HG03103 (cell line): Measurements from ENCODE around the gene MARCHF9.
"Not testable (repeated sequence)": the region's sequence is repeated elsewhere in the genome, so short reads cannot be mapped to it uniquely, and the experiment has no call there.

ENCODE experiments used
- ATAC-seq: cut with Tn5 transposase; IDR thresholded peaks from one replicate; pipeline ENCODE4 v1.9.1; 2021; ENCODE audit warnings: low read depth; ENCODE audit not compliant: unreplicated experiment

Gene MARCHF9

GRCh38 chr12:57766464-57767304, 11.8 kb downstream of the MARCHF9 start, which contains the start of gene CYP27B1:
TSS of gene CYP27B1 (minus strand) at chr12:57767078. CDS start at chr12:57767041, 37 bp downstream.
- ATAC-seq: no peak

DNA sequence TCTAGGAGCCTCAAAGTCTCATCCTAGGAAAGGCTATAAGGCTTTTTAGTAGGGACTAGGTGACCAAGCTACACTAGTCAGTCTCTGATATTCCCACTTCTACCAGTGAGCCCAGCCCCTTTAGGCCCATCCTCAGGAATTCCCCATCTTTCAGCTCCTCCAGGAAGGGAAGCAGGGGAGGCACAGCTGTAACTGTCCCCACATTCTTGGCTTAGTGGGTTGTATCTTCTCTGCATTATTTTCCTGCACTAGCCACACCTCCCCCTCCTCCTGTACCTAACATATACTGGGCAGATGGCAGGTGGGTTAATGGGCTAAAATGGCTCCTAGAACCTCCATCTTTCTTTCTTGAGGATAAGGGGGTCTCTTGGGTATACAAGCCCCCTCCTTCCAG, 12.4 kb downstream of the MARCHF9 start:
- ATAC-seq: no peak

DNA sequence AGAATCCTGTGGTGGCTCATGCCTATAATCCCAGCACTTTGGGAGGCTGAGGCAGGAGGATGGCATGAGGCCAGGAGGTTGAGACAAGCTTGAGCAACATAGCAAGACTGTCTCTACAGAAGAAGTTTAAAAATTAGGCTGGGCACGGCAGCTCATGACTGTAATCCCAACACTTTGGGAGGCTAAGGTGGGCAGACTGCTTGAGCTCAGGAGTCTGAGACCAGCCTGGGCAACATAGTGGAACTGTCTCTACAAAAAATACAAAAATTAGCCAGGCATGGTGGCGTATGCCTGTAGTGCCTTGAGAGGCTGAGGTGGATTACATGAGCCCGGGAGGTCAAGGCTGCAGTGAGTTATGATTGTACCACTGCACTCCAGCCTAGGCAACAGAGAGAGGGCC, 13.0 kb downstream of the MARCHF9 start:
- no peak for ATAC-seq

DNA sequence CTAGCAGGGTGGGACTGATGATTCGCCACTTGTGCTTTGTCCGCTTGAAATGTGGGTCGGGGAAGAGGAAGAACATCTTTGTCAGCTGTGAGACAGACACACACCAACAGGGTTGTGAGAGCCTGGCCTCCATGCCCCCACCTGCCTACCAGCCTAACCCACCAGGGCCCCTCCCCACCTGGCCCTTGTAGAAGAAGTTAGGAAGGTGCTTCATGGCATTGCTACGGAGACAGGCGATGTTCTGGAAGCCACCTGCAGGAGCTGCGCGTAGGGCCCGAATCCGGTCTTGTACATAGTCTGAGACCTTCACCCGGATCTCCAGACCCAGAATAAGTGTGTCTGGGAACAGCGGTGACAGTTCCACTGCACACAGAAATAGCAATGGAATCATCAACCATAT, 14.7 kb downstream of the MARCHF9 start:
- ATAC-seq: no peak

DNA sequence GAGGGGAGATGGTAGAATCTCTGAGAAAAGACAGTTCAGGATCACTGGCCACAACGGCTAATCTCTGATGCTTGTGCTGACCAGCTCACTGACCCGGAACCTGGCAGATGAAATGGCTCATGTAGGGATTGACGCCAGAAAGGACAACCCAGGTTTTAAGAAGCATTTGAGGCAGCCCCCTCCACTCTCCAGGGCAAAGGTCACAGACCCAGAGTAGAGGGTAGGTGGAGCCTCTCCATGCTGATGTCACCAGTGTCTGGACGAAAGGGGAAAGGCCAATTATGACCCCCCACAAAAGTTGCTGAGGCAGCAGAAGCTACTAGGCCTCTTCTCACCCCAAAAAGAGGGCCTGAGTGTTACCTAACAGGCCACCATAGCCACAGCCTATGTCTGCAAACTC, 15.8 kb downstream of the MARCHF9 start:
- ATAC-seq: no peak

GRCh38 chr12:57771236-57771872, 16.5 kb downstream of the MARCHF9 start:
- ATAC-seq: peak; percentile 60

DNA sequence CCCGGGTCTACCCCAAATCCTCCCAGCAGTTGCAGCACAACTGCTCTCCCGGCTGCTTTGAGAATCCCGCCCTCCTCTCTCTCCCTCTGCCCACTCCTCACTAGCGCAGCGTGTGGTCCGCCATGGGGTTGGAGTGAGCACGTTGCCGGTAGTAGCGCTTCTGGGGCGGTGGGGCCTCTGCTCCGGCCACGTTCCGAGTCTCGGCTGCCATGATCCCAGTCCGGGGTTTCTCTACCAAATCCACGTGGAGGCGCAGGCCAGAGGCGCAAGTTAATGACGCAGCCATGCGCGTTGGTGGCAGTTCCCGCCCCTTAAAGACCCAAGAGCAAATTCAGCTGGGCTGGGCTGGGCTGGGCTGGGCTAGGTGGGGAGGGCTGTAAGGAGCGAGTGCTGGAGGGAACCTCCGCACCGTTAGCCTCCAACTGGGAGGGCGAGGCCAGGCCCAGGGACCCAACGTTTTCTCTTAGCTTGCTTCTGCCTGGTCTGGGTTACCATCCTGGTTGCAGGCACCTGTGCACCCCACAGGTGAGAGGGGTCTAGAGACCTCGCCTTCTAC, 17.0 kb downstream of the MARCHF9 start, which contains the start of gene METTL1:
TSS of gene METTL1 (minus strand) at position 233 of the 556 bp plus-strand sequence. CDS start at position 211, 22 bp downstream.
- peak; percentile 75 for ATAC-seq

DNA sequence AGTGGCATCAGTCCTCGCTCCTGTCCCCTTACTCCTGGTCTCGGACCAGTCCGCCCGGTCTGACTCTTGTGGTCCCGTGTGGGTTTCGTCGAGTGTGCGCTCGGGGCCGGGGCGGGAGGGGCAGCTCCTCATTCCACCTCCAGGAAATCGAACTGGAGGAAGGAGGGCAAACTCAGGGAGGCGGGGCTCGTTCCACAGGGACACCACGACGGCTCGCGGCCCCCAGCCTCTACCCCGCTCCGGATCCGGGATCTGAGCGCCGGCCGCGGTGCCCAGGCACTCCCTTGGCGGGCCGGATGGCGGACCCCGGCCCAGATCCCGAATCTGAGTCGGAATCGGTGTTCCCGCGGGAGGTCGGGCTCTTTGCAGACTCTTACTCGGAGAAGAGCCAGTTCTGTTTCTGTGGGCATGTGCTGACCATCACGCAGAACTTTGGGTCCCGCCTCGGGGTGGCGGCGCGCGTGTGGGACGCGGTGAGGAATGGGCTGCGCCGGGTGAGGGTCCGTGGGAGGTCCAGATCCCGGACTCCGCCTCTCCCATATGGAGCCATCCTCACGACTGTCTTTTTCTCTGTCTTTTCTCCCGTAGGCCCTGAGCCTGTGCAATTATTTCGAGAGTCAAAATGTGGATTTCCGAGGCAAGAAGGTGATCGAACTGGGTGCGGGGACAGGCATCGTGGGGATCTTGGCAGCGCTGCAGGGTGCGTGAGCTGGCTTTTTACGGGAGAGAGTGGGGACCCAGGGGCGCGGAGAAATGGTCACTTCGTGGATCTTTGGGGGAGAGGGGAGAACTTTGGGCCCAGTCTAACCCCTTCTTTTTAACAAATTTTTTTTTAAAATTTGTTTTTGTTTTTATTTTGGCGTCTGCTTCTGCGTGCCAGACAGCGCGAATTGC, 17.8 kb downstream of the MARCHF9 start, which contains the start of gene EEF1AKMT3:
TSS of gene EEF1AKMT3 (plus strand) at position 186 of the 894 bp plus-strand sequence. CDS start at position 297, 111 bp downstream.
- no peak for ATAC-seq

GRCh38 chr12:57774634-57775033, 19.7 kb downstream of the MARCHF9 start:
- ATAC-seq: not testable (repeated sequence)

GRCh38 chr12:57775044-57775443, 20.1 kb downstream of the MARCHF9 start:
- no peak for ATAC-seq

DNA sequence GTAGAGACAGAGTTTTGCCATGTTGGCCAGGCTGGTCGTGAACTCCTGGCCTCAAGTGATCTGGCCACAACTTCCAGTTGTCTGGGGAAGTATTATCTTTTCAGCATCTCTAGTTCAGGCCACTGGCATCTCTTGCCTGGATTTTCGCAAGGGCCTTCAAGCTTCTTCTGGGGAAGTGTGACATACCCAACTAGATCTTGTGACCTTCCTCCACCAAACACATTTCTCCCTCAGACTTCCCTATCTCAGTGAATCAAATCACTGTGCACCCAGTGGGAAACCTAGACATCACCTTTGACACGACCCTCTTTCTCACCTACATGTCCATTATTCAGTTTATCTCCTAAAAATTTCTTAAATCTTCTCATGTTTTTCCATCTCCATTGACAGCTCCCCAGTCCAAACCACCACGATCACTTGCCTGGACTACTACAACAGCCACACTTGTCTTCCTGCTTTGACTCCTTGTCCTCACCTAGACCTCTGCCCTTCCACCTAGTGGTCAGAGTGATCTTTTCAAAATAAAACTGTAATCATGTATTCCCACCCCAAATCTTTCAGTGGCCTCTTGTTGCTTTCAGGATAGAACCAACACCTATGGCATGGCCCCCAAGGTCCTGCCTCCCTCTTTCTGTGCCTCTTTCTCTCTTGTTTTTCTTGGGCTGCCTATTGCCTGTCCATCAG, 20.8 kb downstream of the MARCHF9 start:
- ATAC-seq: no peak

GRCh38 chr12:57776247-57776587, 21.3 kb downstream of the MARCHF9 start:
- ATAC-seq: no peak

GRCh38 chr12:57777367-57777766, 22.5 kb downstream of the MARCHF9 start:
- ATAC-seq: no peak

DNA sequence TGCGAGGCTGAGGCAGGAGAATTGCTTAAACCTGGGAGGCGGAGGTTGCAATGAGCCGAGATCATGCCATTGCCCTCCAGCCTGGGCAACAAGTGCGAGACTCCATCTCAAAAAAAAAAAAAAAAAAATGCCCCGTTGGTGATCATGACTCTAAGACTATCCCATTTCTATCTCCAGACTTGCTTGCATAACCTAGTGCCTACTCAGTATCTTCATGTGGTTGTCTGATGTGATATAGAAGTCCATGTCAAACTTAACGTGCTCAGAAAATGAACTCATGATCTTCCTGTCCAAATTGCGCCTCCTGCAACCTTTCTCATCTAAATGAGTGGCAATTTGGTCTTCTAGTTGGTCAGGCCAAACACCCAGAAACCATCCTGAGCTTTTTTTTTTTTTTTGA, 23.0 kb downstream of the MARCHF9 start:
- ATAC-seq: no peak

GRCh38 chr12:57779736-57780135, 24.8 kb downstream of the MARCHF9 start:
- ATAC-seq: no peak

DNA sequence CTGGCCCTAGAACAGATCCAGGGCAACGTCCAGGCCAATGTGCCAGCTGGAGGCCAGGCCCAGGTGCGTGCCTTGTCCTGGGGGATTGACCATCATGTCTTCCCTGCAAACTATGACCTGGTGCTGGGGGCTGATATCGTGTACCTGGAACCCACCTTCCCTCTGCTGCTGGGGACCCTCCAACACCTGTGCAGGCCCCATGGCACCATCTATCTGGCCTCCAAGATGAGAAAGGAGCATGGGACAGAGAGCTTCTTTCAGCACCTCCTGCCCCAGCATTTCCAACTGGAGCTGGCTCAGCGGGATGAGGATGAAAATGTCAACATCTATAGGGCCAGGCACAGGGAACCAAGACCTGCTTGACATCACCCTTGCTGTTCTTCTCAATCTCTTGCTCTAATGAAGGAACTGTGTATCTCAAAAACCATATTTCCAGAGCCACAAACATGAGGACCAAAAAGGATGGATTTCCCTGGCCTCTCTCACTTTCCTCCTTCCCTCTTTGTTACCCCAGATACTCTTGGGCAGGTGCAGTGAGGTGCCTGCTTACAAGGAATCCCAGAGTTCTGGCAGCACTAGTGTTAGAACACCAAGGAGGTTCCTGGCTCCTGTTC, 25.5 kb downstream of the MARCHF9 start:
- no peak for ATAC-seq

GRCh38 chr12:57781244-57781643, 26.3 kb downstream of the MARCHF9 start:
- ATAC-seq: no peak

DNA sequence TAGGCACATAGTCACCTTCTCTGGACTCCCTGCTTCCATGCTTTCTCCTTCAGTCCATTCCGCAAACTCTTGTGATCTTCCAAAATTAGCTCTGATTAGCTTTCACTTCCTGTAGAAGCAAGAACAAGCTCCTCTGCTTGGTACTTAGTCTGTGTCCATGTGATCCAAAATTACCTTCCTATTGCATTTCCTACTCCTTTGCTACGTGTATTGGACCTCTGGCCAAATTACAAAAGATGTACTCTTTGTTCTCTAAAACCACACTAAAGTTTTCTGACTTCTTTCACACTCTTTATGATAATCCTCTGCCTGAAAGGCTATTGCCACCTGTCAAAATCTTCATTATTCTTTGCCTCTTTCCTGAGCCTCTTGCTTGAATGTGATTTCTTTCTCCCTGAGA, 26.9 kb downstream of the MARCHF9 start:
- ATAC-seq: no peak

- ATAC-seq: peak; percentile 7
These were observed 27.3 kb downstream of the MARCHF9 start for GRCh38 chr12:57782243-57782607.
